ENCODE measurements around the gene KDM4C. TPM values are rescaled to one million over a fixed set of nuclear protein-coding genes. Genes with fewer than 3 reads are reported as not detected.

Gene KDM4C
- total and polyA plus RNA-seq, 2 of the 8 experiments (the other 6 are each of a cell fraction or from before 2014, with no cell fraction given), result 13.0 to 26.1 TPM

DNA sequence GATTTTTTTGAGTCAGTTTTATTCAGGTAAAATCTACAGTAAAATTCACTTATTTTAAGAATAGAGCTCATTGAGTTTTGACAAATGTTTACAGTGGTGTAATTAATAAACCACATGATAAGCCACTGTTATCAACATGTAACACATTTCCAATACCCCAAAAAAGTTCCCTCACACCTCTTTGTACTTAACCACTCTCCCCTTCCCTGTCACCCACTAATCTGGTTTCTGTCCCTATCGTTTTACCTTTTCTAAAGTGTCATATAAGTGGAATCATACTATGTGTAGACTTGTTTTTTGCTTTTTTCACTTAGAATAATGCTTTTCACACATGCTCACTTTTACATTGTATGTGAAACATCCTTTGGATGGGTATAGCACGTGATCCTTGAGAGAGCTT lies 127.2 kb downstream of the KDM4C start:
- no peak overlapping the region for H3K23ac ChIP-seq (ENCODE audit: insufficient read length)
- CTCF ChIA-PET (ENCODE audit: partially characterized antibody), result interaction anchor here (0.6 to 1.3 kb wide), 2 partner anchors 58 to 220 kb away, joined by 3 read pairs; no protein-coding TSS in a partner anchor

More for the DNA sequence above, 127.2 kb downstream of the KDM4C start:
- Histone ChIP-seq H3K9me3 (ENCODE audit: insufficient read depth in 2 of 2, low read depth in 1 of 2, low read length in 1 of 2) (no peaks in the 10 kb centered on the region), H3K27ac (ENCODE audit: low read depth, low read length) (no peak overlapping the region), H3K9ac (replicated peaks in 1 of 4; ENCODE audit: extremely low read depth in 1 of 4, low read depth in 3 of 4, low read length in 3 of 4) (no peak overlapping the region), H4K20me1 (replicated peaks in 1 of 2; ENCODE audit: control insufficient read depth in 1 of 2, insufficient read depth in 2 of 2, low read length in 2 of 2) (no peaks in the 10 kb centered on the region), H3K4me1 (replicated peaks in 1 of 4; ENCODE audit: control insufficient read depth in 3 of 4, insufficient read depth in 4 of 4, low read length in 3 of 4) (no peaks in the 10 kb centered on the region), H3K4me2 (ENCODE audit: insufficient read depth in 1 of 2, low read depth in 2 of 2, low read length in 2 of 2) (no peak overlapping the region), H2AK5ac (ENCODE audit: low read depth, low read length) (no peak overlapping the region), H3K79me1 (ENCODE audit: low read depth, low read length) (no peaks in the 10 kb centered on the region), H3K23me2 (ENCODE audit: low read depth, low read length) (no peaks in the 10 kb centered on the region), H3K79me2 (ENCODE audit: control insufficient read depth in 1 of 2, insufficient read depth in 2 of 2, low read length in 2 of 2) (no peaks in the 10 kb centered on the region), H3K36me3 (ENCODE audit: control insufficient read depth in 2 of 4, insufficient read depth in 4 of 4, low read length in 3 of 4) (no peaks in the 10 kb centered on the region; a peak in 1 of 8 replicates), H2BK120ac (replicated peaks; ENCODE audit: low read depth, low read length) (no peak overlapping the region), H2BK15ac (ENCODE audit: low read length) (no peak overlapping the region), H3K14ac (ENCODE audit: insufficient read length) (no peak overlapping the region), H2BK5ac (ENCODE audit: low read depth, low read length) (no peak overlapping the region), H3K18ac (ENCODE audit: extremely low read depth, low read length) (no peak overlapping the region), H3K27me3 (replicated peaks in 1 of 4; ENCODE audit: control insufficient read depth in 3 of 4, extremely low read depth in 1 of 4, insufficient read depth in 3 of 4, low read length in 3 of 4) (no peaks in the 10 kb centered on the region), H3K4ac (replicated peaks; ENCODE audit: insufficient read length, low read depth, low read length) (no peak overlapping the region), H2AFZ (ENCODE audit: low read length) (no peak overlapping the region), H4K8ac (ENCODE audit: extremely low read depth, insufficient read depth, low read length) (no peak overlapping the region), H4K5ac (ENCODE audit: insufficient read length, low read depth, low read length) (no peak overlapping the region), H2BK20ac (ENCODE audit: low read length) (no peak overlapping the region), H3K56ac (replicated peaks; ENCODE audit: insufficient read length, low read depth, low read length) (no peak overlapping the region), H4K91ac (replicated peaks; ENCODE audit: insufficient read length, low read length) (no peak overlapping the region), H3K4me3 (ENCODE audit: extremely low read depth in 1 of 4, insufficient read depth in 2 of 4, low read depth in 3 of 4, low read length in 4 of 4) (no peak overlapping the region), H2BK12ac (ENCODE audit: low read depth, low read length) (no peak overlapping the region)
- FAIRE-seq (no peak), DNase-seq (ENCODE audit: low read depth in 1 of 2, low spot score in 2 of 2) (no peak)
- POLR2A ChIA-PET (ENCODE audit: partially characterized antibody), result no interaction called here
- WGBS, 2 experiments (ENCODE audit: extremely low coverage in 1 of 2, insufficient coverage in 1 of 2, insufficient read length in 1 of 2, insufficient replicate concordance in 2 of 2, low coverage in 1 of 2, low lambda C conversion rate in 2 of 2, missing lambda C conversion rate in 1 of 2), result 96% methylated on average over 2 of the region's 2 CpGs; no CpG with 5 or more reads in 1 of the 2 experiments
- TF ChIP-seq EP300 (IDR thresholded peaks at IDR 0.05; ENCODE audit: borderline replicate concordance in 1 of 2, low read depth in 2 of 2, low read length in 2 of 2) (no peak), POLR2AphosphoS5 (IDR thresholded peaks at IDR 0.05; ENCODE audit: low read depth, low read length) (no peak)

Measured in H1 (cell line).